Hepatocyte (in vitro differentiated cells): ENCODE results near the gene CSNK2B.

Experiments used
- CTCF ChIP-seq: fragments of 200-600 bp; sonication (generic); IDR thresholded peaks from 2 replicates; pipeline ENCODE4 v1.5.1; 2016; ENCODE audit warnings: antibody characterized with exemption, mild to moderate bottlenecking; ENCODE audit not compliant: poor library complexity
- EZH2 ChIP-seq: fragments of 200-600 bp; sonication (generic); IDR thresholded peaks from 2 replicates; pipeline ENCODE4 v1.6.1; 2016; ENCODE audit warnings: antibody characterized with exemption, mild to moderate bottlenecking, borderline replicate concordance
- EZH2phosphoT487 ChIP-seq: fragments of 200-600 bp; sonication (generic); IDR thresholded peaks from one replicate; pipeline ENCODE4 v1.6.1; 2018; ENCODE audit warnings: antibody characterized with exemption, mild to moderate bottlenecking, low read depth, moderate library complexity; ENCODE audit not compliant: unreplicated experiment, severe bottlenecking

- TF ChIP-seq CTCF (no peak), EZH2 (no peak), EZH2phosphoT487 (no peak)
Measured at GRCh38 chr6:31713991-31714684, 48.3 kb downstream of the CSNK2B start.
